Measurements from ENCODE around the gene FAM89B. TPM values are rescaled to one million over a fixed set of nuclear protein-coding genes. Genes with fewer than 3 reads are reported as not detected.
"Not testable (repeated sequence)": the region's sequence is repeated elsewhere in the genome, so short reads cannot be mapped to it uniquely, and the experiment has no call there.

The FAM89B gene
- 100 to 1,000 TPM in 3 of 4 donors, 10 to 100 TPM in 1; 86.6 to 154 (median 119) TPM for total RNA-seq

DNA sequence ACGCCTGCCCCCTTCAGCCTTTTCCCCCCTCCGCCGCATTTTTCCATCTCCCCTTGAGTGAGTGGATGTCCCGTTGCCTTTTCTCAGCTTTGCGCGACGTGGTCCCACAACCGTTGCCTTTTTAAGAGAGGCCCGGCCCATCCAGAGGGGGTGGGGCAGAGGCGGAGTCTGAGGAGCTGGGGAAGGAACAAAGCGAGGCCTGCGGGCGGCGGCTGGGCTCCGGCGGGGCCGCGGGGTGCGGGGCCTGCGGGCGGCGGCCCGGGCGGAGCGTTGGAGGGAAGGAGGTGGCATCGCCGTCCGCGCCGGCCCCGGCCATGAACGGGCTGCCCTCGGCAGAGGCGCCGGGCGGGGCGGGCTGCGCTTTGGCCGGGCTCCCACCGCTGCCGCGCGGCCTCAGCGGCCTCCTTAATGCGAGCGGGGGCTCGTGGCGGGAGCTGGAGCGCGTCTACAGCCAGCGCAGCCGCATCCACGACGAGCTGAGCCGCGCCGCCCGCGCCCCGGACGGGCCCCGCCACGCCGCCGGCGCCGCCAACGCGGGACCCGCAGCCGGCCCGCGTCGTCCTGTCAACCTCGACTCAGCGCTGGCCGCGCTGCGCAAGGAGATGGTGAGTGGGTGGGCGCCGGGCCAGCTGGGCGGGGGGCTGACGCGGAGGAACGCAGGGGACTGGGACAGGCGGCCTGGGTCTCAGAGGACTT, at the start of gene FAM89B:
FAM89B (plus strand) TSS at position 183 of the 696 bp plus-strand sequence; CDS start at position 315, 132 bp downstream.
- Histone ChIP-seq H3K36me3 (peaks cover 0 to 3% of the 10 kb centered on the region in 2 donors), H3K27me3 (no peaks in the 10 kb centered on the region), H3K4me1 (peaks cover 62 to 75% of the 10 kb centered on the region in 2 donors), H3K9me3 (no peaks in the 10 kb centered on the region), H3K4me3 (peak within 1 kb of the TSS; percentile 84 to 99 (median 95)), H3K27ac (peak within 1 kb of the TSS; percentile 100)
- DNase-seq (peak; percentile 81 to 88), ATAC-seq (peak; percentile 17 to 25)
- in situ Hi-C loops (cut with MboI; ENCODE audit: low sequenced_read_pairs in 4 of 4) = no loop called here
- intact Hi-C loops (cut with DNase I; ENCODE audit: low total_unique reads) = loop anchor here (5.0 kb wide), 1 partner anchor 100 kb away; no protein-coding TSS in a partner anchor
- TF ChIP-seq, protein P1, sequence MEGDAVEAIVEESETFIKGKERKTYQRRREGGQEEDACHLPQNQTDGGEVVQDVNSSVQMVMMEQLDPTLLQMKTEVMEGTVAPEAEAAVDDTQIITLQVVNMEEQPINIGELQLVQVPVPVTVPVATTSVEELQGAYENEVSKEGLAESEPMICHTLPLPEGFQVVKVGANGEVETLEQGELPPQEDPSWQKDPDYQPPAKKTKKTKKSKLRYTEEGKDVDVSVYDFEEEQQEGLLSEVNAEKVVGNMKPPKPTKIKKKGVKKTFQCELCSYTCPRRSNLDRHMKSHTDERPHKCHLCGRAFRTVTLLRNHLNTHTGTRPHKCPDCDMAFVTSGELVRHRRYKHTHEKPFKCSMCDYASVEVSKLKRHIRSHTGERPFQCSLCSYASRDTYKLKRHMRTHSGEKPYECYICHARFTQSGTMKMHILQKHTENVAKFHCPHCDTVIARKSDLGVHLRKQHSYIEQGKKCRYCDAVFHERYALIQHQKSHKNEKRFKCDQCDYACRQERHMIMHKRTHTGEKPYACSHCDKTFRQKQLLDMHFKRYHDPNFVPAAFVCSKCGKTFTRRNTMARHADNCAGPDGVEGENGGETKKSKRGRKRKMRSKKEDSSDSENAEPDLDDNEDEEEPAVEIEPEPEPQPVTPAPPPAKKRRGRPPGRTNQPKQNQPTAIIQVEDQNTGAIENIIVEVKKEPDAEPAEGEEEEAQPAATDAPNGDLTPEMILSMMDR (IDR thresholded peaks at IDR 0.05 in 4 of 5, conservative IDR thresholded peaks at IDR 0.05 in 1 of 5) = peak in 1 of 5 experiments; percentile 27
- peak; percentile 82 to 85 for TF ChIP-seq POLR2A (IDR thresholded peaks at IDR 0.05)

DNA sequence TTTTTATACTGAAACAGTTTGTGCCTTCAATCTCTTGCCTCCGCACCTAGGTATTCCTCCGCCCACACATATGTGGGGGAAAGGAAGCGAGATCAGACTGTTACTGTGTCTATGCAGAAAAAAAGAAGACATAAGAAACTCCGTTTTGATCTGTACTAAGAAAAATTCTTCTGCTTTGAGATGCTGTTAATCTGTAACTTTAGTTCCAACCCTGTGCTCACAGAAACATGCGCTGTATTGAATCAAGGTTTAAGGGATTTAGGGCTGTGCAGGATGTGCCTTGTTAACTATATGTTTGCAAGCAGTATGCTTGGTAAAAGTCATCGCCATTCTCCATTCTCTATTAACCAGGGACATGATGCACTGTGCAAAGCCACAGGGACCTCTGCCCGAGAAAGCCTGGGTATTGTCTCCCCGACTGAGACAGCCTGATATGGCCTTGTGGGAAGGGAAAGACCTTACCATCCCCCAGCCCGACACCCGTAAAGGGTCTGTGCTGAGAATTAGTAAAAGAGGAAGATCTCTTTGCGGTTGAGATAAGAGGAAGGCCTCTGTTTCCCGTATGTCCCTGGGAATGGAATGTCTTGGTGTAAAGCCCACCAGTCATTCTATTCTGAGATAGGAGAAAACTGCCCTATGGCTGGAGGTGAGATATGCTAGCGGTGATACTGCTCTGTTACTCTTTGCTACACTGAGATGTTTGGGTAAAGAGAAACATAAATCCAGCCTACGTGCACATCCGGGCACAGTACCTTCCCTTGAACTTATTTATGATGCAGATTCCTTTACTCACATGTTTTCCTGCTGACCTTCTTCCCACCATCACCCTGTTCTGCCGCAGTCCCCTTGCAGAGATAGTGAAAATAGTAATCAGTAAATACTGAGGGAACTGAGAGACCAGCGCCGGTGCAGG, 49.4 kb upstream of the FAM89B start:
- H3K36me3 ChIP-seq = peaks cover 0 to 20% of the 10 kb centered on the region in 2 donors
- ATAC-seq; H3K4me3 ChIP-seq; intact Hi-C loops (cut with DNase I; ENCODE audit: low total_unique reads); H3K27me3 ChIP-seq; DNase-seq; H3K27ac ChIP-seq; in situ Hi-C loops (cut with MboI; ENCODE audit: low sequenced_read_pairs in 4 of 4); H3K9me3 ChIP-seq: not testable (repeated sequence)
- H3K4me1 ChIP-seq = peaks cover 14 to 18% of the 10 kb centered on the region in 2 donors

DNA sequence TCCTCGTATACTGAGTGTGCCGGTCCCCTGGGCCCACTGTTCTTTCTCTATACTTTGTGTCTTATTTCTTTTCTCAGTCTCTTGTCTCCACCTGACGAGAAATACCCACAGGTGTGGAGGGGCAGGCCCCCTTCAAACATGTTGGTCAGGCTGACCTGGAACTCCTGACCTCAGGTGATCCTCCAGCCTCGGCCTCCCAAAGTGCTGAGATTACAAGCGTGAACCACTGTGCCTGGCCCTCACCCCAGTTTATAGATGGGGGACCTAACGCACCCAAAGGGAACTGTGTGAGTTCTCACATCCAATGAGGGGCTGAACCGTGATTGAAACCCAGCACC, 48.7 kb upstream of the FAM89B start:
- H3K4me3 ChIP-seq; DNase-seq; H3K9me3 ChIP-seq; ATAC-seq; in situ Hi-C loops (cut with MboI; ENCODE audit: low sequenced_read_pairs in 4 of 4); intact Hi-C loops (cut with DNase I; ENCODE audit: low total_unique reads); H3K27me3 ChIP-seq; H3K27ac ChIP-seq: not testable (repeated sequence)
- Histone ChIP-seq H3K36me3 (peaks cover 0 to 27% of the 10 kb centered on the region in 2 donors), H3K4me1 (peaks cover 14 to 18% of the 10 kb centered on the region in 2 donors)

DNA sequence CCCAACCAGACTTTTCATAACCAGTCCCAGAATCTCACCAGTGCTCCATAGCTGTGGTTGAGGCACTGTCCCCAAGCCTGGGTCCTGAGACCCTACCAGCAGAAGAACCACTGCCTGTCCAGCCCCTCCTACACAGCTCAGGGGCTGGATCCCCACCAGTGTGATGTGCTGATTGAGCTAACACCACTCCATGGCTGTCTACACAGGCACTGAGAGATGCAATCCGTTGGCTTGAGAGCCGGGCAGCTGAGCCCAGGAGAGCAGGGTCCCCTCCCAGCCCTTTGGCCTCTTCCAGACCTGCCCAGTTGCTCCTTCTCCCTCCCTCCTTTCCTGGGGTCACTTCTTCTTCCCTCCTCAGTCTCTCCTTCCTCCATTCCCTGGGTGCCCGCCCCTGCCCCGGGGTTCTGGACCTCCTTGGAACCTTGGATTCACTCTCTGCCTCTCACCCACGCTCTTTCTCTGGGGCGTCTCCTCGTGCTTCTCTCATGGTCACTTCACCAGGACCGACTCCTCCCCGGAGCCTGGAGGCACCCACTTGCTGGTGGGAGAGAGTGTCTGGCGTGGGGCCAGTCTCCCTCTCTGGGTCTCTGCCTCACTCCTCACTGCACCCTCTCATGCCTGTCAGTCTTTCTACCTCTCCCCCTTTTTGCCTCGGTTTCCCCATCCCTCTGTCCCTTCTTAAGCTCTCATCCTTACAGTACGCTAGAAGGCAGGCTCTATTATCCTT, 48.2 kb upstream of the FAM89B start:
- in situ Hi-C loops (cut with MboI; ENCODE audit: low sequenced_read_pairs in 4 of 4) (no loop called here), intact Hi-C loops (cut with DNase I; ENCODE audit: low total_unique reads) (no loop called here)
- no peaks in the 10 kb centered on the region for H3K9me3 ChIP-seq
- peak in 1 of 2 donors; percentile 48 for DNase-seq
- peaks cover 0 to 32% of the 10 kb centered on the region in 2 donors for H3K36me3 ChIP-seq
- peak; percentile 9 to 21 for ATAC-seq
- peak overlapping the region; percentile 26 to 81 (median 46) for H3K4me3 ChIP-seq
- H3K4me1 ChIP-seq = peaks cover 14 to 18% of the 10 kb centered on the region in 2 donors
- peak overlapping the region; percentile 72 to 96 (median 74) for H3K27ac ChIP-seq
- no peak for TF ChIP-seq POLR2A (IDR thresholded peaks at IDR 0.05)
- TF ChIP-seq, protein P1 (IDR thresholded peaks at IDR 0.05 in 4 of 5, conservative IDR thresholded peaks at IDR 0.05 in 1 of 5) = no peak
- no peaks in the 10 kb centered on the region for H3K27me3 ChIP-seq

DNA sequence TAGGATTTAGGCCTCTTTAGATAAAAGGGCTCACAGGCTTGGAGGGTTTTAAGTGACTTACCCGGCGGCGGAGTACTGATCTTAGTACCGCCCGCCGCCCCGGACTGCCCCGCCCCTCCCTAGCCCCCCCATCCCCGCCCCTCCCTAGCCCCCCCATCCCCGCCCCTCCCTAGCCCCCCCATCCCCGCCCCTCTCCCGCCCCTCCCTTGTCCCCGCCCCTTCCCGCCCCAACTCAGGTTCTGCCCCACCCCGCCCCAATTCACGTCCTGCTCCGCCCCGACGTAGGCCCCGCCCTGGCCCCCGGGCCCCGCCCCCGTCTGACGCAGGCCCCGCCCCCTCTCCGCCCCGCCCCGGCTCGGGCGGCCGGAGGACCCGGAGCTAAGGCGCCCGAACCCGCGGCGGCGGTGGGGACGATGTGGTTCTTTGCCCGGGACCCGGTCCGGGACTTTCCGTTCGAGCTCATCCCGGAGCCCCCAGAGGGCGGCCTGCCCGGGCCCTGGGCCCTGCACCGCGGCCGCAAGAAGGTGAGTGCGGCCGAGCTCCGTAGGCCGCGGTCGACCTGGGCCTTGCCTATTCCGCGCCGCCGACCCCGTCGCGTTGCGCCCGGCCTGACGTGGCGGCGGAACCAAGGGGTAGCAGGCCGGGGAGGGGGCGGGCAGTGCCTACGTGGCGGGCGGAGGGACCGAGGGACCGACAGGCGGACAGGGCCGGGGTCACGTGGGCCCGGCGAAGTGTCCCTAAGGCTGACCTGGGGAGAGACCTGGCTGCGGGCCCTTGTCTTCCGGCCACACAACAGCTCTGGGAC, 47.4 kb upstream of the FAM89B start, which contains the start of gene SCYL1:
SCYL1 (plus strand) TSS at position 343 of the 805 bp plus-strand sequence; CDS start at position 414, 71 bp downstream.
- in situ Hi-C loops (cut with MboI; ENCODE audit: low sequenced_read_pairs in 4 of 4) (no loop called here), intact Hi-C loops (cut with DNase I; ENCODE audit: low total_unique reads) (no loop called here)
- Histone ChIP-seq H3K27me3 (no peaks in the 10 kb centered on the region), H3K9me3 (no peaks in the 10 kb centered on the region), H3K36me3 (peaks cover 0 to 35% of the 10 kb centered on the region in 2 donors), H3K27ac (peak within 1 kb of the TSS; percentile 94 to 98 (median 97)), H3K4me3 (peak within 1 kb of the TSS; percentile 81 to 99 (median 94)), H3K4me1 (peaks cover 14 to 18% of the 10 kb centered on the region in 2 donors)
- peak; percentile 65 to 72 for DNase-seq
- ATAC-seq = peak; percentile 84 to 90
- peak; percentile 71 to 78 for TF ChIP-seq POLR2A (IDR thresholded peaks at IDR 0.05)
- TF ChIP-seq, protein P1 (IDR thresholded peaks at IDR 0.05 in 4 of 5, conservative IDR thresholded peaks at IDR 0.05 in 1 of 5) = no peak

Data from gastrocnemius medialis (tissue), 4 donors.